Mononuclear cell (primary cell): ENCODE results near the gene ARHGAP40. TPM values are rescaled to one million over a fixed set of nuclear protein-coding genes. Genes with fewer than 3 reads are reported as not detected.

ENCODE experiments used
- H3K27me3 ChIP-seq: 2 replicates; pipeline ENCODE4 v1.6.0; 2011; ENCODE audit warnings: low read length, control low read depth; ENCODE audit not compliant: insufficient read depth
- H3K4me1 ChIP-seq: 2 replicates; pipeline ENCODE4 v1.5.1; 2011; ENCODE audit warnings: mild to moderate bottlenecking, low read length, control low read depth; ENCODE audit not compliant: insufficient read depth
- H3K4me3 ChIP-seq: 2 replicates; pipeline ENCODE4 v1.5.1; 2011; ENCODE audit warnings: mild to moderate bottlenecking, low read length, moderate library complexity
- H3K9me3 ChIP-seq: 2 replicates; pipeline ENCODE4 v1.5.1; 2011; ENCODE audit warnings: low read depth, mild to moderate bottlenecking, control low read depth, low read length
- total RNA-seq: library from RNA; depleted of rRNA; stranded (reverse); fragments of >200 nt; gene quantifications from one replicate; pipeline ENCODE4 v1.2.3, GENCODE V29; 2012

Gene ARHGAP40
- total RNA-seq, 1 donor = not detected

GRCh38 chr20:38698541-38698940 is 96.9 kb downstream of the ARHGAP40 start:
- H3K9me3 ChIP-seq = no peaks in the 10 kb centered on the region
- no peaks in the 10 kb centered on the region for H3K27me3 ChIP-seq
- H3K4me3 ChIP-seq = no peak overlapping the region
- H3K4me1 ChIP-seq = no peaks in the 10 kb centered on the region

- no peaks in the 10 kb centered on the region for H3K9me3 ChIP-seq
- H3K4me1 ChIP-seq = no peaks in the 10 kb centered on the region
- H3K27me3 ChIP-seq = no peaks in the 10 kb centered on the region
- no peak overlapping the region for H3K4me3 ChIP-seq
These were observed 98.5 kb downstream of the ARHGAP40 start for GRCh38 chr20:38700141-38700540.

Other genes starting within 250 kb of the ARHGAP40 start
- gene SNHG17, start 166.5 kb upstream of the ARHGAP40 start, total RNA-seq = 18.6 TPM
- gene RALGAPB, start 129.0 kb upstream of the ARHGAP40 start, total RNA-seq = 40.6 TPM
- gene ADIG, start 20.6 kb upstream of the ARHGAP40 start, total RNA-seq = not detected
- gene SLC32A1, start 122.7 kb downstream of the ARHGAP40 start, total RNA-seq = 0.21 TPM
- 9.8 TPM for gene ACTR5, start 146.7 kb downstream of the ARHGAP40 start, total RNA-seq
- 72.4 TPM for gene PPP1R16B, start 203.9 kb downstream of the ARHGAP40 start, total RNA-seq